Neural cell (in vitro differentiated cells): Measurements from ENCODE around the gene CD4. TPM values are rescaled to one million over a fixed set of nuclear protein-coding genes. Genes with fewer than 3 reads are reported as not detected.

Source experiments
- H2AFZ ChIP-seq: fragments of 200-600, 300-800 bp; sonication (generic), shearing (Covaris generic); 2 replicates; pipeline ENCODE4 v1.6.0; 2014; ENCODE audit warnings: low read depth, mild to moderate bottlenecking, antibody characterized with exemption, low read length, moderate library complexity
- H3F3A ChIP-seq: fragments of 200-600 bp; shearing (Covaris generic); 2 replicates; pipeline ENCODE4 v1.6.1; 2016; ENCODE audit warnings: mild to moderate bottlenecking, moderate library complexity, mixed read lengths, antibody characterized with exemption, low read length; ENCODE audit not compliant: insufficient read depth, poor library complexity, severe bottlenecking
- H3K27ac ChIP-seq: fragments of 200-600, 300-800 bp; sonication (generic), shearing (Covaris generic); 2 replicates; pipeline ENCODE4 v1.5.1; 2014; ENCODE audit warnings: mild to moderate bottlenecking, low read length, moderate library complexity
- H3K27me3 ChIP-seq: fragments of 300-800, 200-600 bp; sonication (generic), shearing (Covaris generic); 2 replicates; pipeline ENCODE4 v1.6.0; 2014; ENCODE audit warnings: mild to moderate bottlenecking, low read depth, low read length, moderate library complexity; ENCODE audit not compliant: insufficient read depth
- H3K36me3 ChIP-seq: fragments of 300-800, 200-600 bp; sonication (generic), shearing (Covaris generic); 2 replicates; pipeline ENCODE4 v1.5.1; 2014; ENCODE audit warnings: mild to moderate bottlenecking, antibody characterized with exemption, low read length, moderate library complexity; ENCODE audit not compliant: insufficient read depth
- H3K4me2 ChIP-seq: fragments of 300-800, 200-600 bp; sonication (generic), shearing (Covaris generic); 2 replicates; pipeline ENCODE4 v1.6.0; 2014; ENCODE audit warnings: mild to moderate bottlenecking, low read length
- H3K4me3 ChIP-seq: fragments of 300-800, 200-600 bp; sonication (generic), shearing (Covaris generic); 2 replicates; pipeline ENCODE4 v1.5.1; 2014; ENCODE audit warnings: mild to moderate bottlenecking, low read length, moderate library complexity
- H3K79me2 ChIP-seq: fragments of 200-600 bp; shearing (Covaris generic); replicated peaks from 2 replicates; pipeline ENCODE4 v1.6.0; 2014; ENCODE audit warnings: mild to moderate bottlenecking, low read length, moderate library complexity; ENCODE audit not compliant: insufficient read depth
- H3K9ac ChIP-seq: fragments of 300-800, 200-600 bp; sonication (generic), shearing (Covaris generic); 2 replicates; pipeline ENCODE4 v1.6.1; 2016; ENCODE audit warnings: mild to moderate bottlenecking, low read length, mixed read lengths
- H3K9me2 ChIP-seq: fragments of 200-600 bp; shearing (Covaris generic); 2 replicates; pipeline ENCODE4 v1.6.1; 2016; ENCODE audit warnings: mild to moderate bottlenecking, low read length, mixed read lengths; ENCODE audit not compliant: insufficient read depth
- H3K9me3 ChIP-seq: fragments of 200-600, 300-800 bp; sonication (generic), shearing (Covaris generic); 2 replicates; pipeline ENCODE4 v1.6.1; 2016; ENCODE audit warnings: mild to moderate bottlenecking, mixed run types, low read length, moderate library complexity, mixed read lengths
- H4K20me1 ChIP-seq: fragments of 200-600 bp; shearing (Covaris generic); 2 replicates; pipeline ENCODE4 v1.6.1; 2016; ENCODE audit warnings: mild to moderate bottlenecking, mixed run types; ENCODE audit not compliant: insufficient read depth
- EP300 ChIP-seq: fragments of 450-650 bp; conservative IDR thresholded peaks from 2 replicates; pipeline ENCODE4 v1.6.1; 2014; ENCODE audit warnings: antibody characterized with exemption, mild to moderate bottlenecking, moderate library complexity; ENCODE audit not compliant: poor library complexity, severe bottlenecking
- EZH2 ChIP-seq: fragments of 200-600, 300-800 bp; shearing (Covaris generic), sonication (generic); IDR thresholded peaks from 2 replicates; pipeline ENCODE4 v1.6.1; 2014; ENCODE audit warnings: antibody characterized with exemption, low read length, borderline replicate concordance, mild to moderate bottlenecking; ENCODE audit not compliant: insufficient read depth, poor library complexity, severe bottlenecking
- MXI1 ChIP-seq: fragments of 450-650 bp; conservative IDR thresholded peaks from 2 replicates; pipeline ENCODE4 v1.6.1; 2014; ENCODE audit warnings: antibody characterized with exemption, mild to moderate bottlenecking; ENCODE audit not compliant: poor library complexity, severe bottlenecking
- POLR2AphosphoS5 ChIP-seq: IDR thresholded peaks from 2 replicates; pipeline ENCODE4 v1.6.1; 2012
- RAD21 ChIP-seq: fragments of 450-650 bp; conservative IDR thresholded peaks from 2 replicates; pipeline ENCODE4 v1.6.1; 2014; ENCODE audit warnings: antibody characterized with exemption, mild to moderate bottlenecking, moderate library complexity
- SMC3 ChIP-seq: fragments of 450-650 bp; conservative IDR thresholded peaks from 2 replicates; pipeline ENCODE4 v1.6.1; 2014; ENCODE audit warnings: antibody characterized with exemption, mild to moderate bottlenecking, moderate library complexity; ENCODE audit not compliant: poor library complexity
- TAF1 ChIP-seq: IDR thresholded peaks from 2 replicates; pipeline ENCODE4 v1.6.1; 2012; ENCODE audit warnings: low read depth
- polyA plus RNA-seq: library from polyadenylated mRNA; depleted of rRNA; stranded (reverse); fragments of >200 nt; gene quantifications from 2 replicates; pipeline ENCODE4 v1.2.3, GENCODE V29; 2014
- TF ChIP-seq, protein P1 (sequence below): IDR thresholded peaks from 2 replicates; pipeline ENCODE4 v1.6.1; 2012; ENCODE audit warnings: borderline replicate concordance
- TF ChIP-seq, protein P2 (sequence below): fragments of 450-650 bp; IDR thresholded peaks from 2 replicates; pipeline ENCODE4 v1.5.1; 2014; ENCODE audit warnings: antibody characterized with exemption, mild to moderate bottlenecking, moderate library complexity; ENCODE audit not compliant: poor library complexity, severe bottlenecking

The CD4 gene
- polyA plus RNA-seq, 1 donor from 2014 or later, result not detected

DNA sequence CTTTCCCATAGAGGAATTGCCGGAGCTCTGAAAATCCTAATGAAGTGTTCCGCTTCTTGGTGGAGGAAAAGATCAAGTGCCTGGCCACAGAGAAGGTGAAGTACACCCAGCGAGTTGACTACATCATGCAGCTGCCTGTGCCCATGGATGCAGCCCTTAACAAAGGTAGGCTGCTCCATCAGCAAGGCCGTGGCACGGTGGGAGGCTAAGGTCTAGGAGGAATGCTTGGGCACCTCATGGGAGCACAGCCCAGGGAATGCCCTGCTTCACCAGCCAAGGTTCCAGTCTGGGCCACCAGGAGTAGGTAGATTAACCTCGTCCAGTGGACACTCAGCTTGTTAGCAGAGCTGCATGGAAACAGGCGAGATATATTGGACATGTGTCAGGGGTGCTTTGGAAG, 71.6 kb downstream of the CD4 start:
- Histone ChIP-seq H2AFZ (no peak overlapping the region), H3K4me3 (no peak overlapping the region), H3K9me2 (no peaks in the 10 kb centered on the region), H3K9ac (no peak overlapping the region), H3F3A (no peaks in the 10 kb centered on the region), H3K9me3 (no peaks in the 10 kb centered on the region), H3K27ac (no peak overlapping the region), H3K79me2 (no peaks in the 10 kb centered on the region), H3K4me2 (no peak overlapping the region), H3K27me3 (no peaks in the 10 kb centered on the region), H3K36me3 (peaks cover 4% of the 10 kb centered on the region), H4K20me1 (no peaks in the 10 kb centered on the region)
- TF ChIP-seq RAD21 (no peak), POLR2AphosphoS5 (no peak), MXI1 (no peak), TAF1 (no peak), EZH2 (no peak), SMC3 (no peak), EP300 (no peak)
- TF ChIP-seq, protein P1, sequence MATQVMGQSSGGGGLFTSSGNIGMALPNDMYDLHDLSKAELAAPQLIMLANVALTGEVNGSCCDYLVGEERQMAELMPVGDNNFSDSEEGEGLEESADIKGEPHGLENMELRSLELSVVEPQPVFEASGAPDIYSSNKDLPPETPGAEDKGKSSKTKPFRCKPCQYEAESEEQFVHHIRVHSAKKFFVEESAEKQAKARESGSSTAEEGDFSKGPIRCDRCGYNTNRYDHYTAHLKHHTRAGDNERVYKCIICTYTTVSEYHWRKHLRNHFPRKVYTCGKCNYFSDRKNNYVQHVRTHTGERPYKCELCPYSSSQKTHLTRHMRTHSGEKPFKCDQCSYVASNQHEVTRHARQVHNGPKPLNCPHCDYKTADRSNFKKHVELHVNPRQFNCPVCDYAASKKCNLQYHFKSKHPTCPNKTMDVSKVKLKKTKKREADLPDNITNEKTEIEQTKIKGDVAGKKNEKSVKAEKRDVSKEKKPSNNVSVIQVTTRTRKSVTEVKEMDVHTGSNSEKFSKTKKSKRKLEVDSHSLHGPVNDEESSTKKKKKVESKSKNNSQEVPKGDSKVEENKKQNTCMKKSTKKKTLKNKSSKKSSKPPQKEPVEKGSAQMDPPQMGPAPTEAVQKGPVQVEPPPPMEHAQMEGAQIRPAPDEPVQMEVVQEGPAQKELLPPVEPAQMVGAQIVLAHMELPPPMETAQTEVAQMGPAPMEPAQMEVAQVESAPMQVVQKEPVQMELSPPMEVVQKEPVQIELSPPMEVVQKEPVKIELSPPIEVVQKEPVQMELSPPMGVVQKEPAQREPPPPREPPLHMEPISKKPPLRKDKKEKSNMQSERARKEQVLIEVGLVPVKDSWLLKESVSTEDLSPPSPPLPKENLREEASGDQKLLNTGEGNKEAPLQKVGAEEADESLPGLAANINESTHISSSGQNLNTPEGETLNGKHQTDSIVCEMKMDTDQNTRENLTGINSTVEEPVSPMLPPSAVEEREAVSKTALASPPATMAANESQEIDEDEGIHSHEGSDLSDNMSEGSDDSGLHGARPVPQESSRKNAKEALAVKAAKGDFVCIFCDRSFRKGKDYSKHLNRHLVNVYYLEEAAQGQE, result no peak
- TF ChIP-seq, protein P2, sequence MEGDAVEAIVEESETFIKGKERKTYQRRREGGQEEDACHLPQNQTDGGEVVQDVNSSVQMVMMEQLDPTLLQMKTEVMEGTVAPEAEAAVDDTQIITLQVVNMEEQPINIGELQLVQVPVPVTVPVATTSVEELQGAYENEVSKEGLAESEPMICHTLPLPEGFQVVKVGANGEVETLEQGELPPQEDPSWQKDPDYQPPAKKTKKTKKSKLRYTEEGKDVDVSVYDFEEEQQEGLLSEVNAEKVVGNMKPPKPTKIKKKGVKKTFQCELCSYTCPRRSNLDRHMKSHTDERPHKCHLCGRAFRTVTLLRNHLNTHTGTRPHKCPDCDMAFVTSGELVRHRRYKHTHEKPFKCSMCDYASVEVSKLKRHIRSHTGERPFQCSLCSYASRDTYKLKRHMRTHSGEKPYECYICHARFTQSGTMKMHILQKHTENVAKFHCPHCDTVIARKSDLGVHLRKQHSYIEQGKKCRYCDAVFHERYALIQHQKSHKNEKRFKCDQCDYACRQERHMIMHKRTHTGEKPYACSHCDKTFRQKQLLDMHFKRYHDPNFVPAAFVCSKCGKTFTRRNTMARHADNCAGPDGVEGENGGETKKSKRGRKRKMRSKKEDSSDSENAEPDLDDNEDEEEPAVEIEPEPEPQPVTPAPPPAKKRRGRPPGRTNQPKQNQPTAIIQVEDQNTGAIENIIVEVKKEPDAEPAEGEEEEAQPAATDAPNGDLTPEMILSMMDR, result no peak

DNA sequence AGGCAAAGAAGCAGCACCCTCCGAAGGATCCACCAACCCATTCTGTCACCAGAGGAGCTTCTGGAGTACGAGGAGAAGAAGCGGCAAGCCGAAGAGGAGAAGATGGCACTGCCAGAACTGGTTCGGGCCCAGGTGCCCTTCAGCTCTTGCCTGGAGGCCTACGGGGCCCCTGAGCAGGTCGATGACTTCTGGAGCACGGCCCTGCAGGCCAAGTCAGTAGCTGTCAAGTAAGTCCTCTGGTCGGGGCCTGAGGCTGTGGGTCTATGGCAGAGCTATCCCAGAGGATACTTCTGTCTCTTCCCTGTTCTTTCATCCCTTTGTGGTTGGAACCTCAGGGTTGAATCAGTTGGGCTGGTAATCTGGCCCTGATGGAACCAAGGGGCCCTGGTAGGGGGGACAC, 72.1 kb downstream of the CD4 start:
- no peak for TF ChIP-seq TAF1
- TF ChIP-seq, protein P1, result no peak
- no peak for TF ChIP-seq EP300
- no peak for TF ChIP-seq MXI1
- no peak for TF ChIP-seq POLR2AphosphoS5
- no peak for TF ChIP-seq RAD21
- no peak for TF ChIP-seq SMC3
- TF ChIP-seq EZH2, result no peak
- TF ChIP-seq, protein P2, result no peak
- H3K36me3 ChIP-seq, result peaks cover 4% of the 10 kb centered on the region

More for the DNA sequence above, 72.1 kb downstream of the CD4 start:
- no peaks in the 10 kb centered on the region for H3K9me2 ChIP-seq
- H2AFZ ChIP-seq, result no peak overlapping the region
- H3K4me3 ChIP-seq, result no peak overlapping the region
- H3K27ac ChIP-seq, result no peak overlapping the region
- H3K9ac ChIP-seq, result no peak overlapping the region
- no peaks in the 10 kb centered on the region for H3K79me2 ChIP-seq
- H3F3A ChIP-seq, result no peaks in the 10 kb centered on the region
- no peaks in the 10 kb centered on the region for H3K27me3 ChIP-seq
- H3K9me3 ChIP-seq, result no peaks in the 10 kb centered on the region
- H3K4me2 ChIP-seq, result no peak overlapping the region
- no peaks in the 10 kb centered on the region for H4K20me1 ChIP-seq
